ENCODE measurements around the gene ORM2.
A peak's percentile ranks its signal among the peaks of the same experiment; 100 is the strongest.
"Not testable (repeated sequence)": the region's sequence is repeated elsewhere in the genome, so short reads cannot be mapped to it uniquely, and the experiment has no call there.

Gene ORM2

GRCh38 chr9:114314881-114315722 is 14.6 kb upstream of the ORM2 start:
- no peak for DNase-seq

- no peak for DNase-seq
Observed at GRCh38 chr9:114315723-114316363, 13.8 kb upstream of the ORM2 start.

GRCh38 chr9:114316605-114317230 is 13.0 kb upstream of the ORM2 start:
- DNase-seq, result peak; percentile 90

GRCh38 chr9:114317665-114318357 is 11.9 kb upstream of the ORM2 start:
- DNase-seq, result no peak

GRCh38 chr9:114318416-114318815 is 11.3 kb upstream of the ORM2 start:
- DNase-seq, result no peak

- peak; percentile 63 for DNase-seq
Observed at GRCh38 chr9:114319147-114319546, 10.5 kb upstream of the ORM2 start.

GRCh38 chr9:114320710-114321109 is 9.0 kb upstream of the ORM2 start:
- DNase-seq, result not testable (repeated sequence)

- no peak for DNase-seq
Observed at GRCh38 chr9:114321759-114322158, 7.9 kb upstream of the ORM2 start.

- not testable (repeated sequence) for DNase-seq
Observed at GRCh38 chr9:114322160-114322818, 7.4 kb upstream of the ORM2 start.

- not testable (repeated sequence) for DNase-seq
Observed at GRCh38 chr9:114322831-114323531, 6.7 kb upstream of the ORM2 start, which contains the start of gene ORM1. Gene ORM1, plus strand, starts transcription at chr9:114323098. Its CDS starts 36 bp downstream, at chr9:114323134.

- DNase-seq, result not testable (repeated sequence)
Observed at GRCh38 chr9:114323849-114324248, 5.8 kb upstream of the ORM2 start.

- no peak for DNase-seq
Observed at GRCh38 chr9:114324492-114324891, 5.2 kb upstream of the ORM2 start.

- DNase-seq, result not testable (repeated sequence)
Observed at GRCh38 chr9:114324965-114325364, 4.7 kb upstream of the ORM2 start.

GRCh38 chr9:114325684-114326254 is 3.9 kb upstream of the ORM2 start:
- not testable (repeated sequence) for DNase-seq

GRCh38 chr9:114327749-114328148 is 1.9 kb upstream of the ORM2 start:
- DNase-seq, result no peak

GRCh38 chr9:114328357-114328820 is 1.3 kb upstream of the ORM2 start:
- not testable (repeated sequence) for DNase-seq

GRCh38 chr9:114328937-114329624 is 588 bp upstream of the ORM2 start:
- peak; percentile 53 for DNase-seq

GRCh38 chr9:114330636-114331035 is 967 bp downstream of the ORM2 start:
- no peak for DNase-seq

- DNase-seq, result not testable (repeated sequence)
Observed at GRCh38 chr9:114331229-114332195, 1.8 kb downstream of the ORM2 start.

All from DMS79 (cell line).